ENCODE results near the gene MLH3. TPM values are rescaled to one million over a fixed set of nuclear protein-coding genes. Genes with fewer than 3 reads are reported as not detected.
A peak's percentile ranks its signal among the peaks of the same experiment; 100 is the strongest.

MLH3 gene
- total RNA-seq, 1 donor from 2014 or later: 33.4 TPM

DNA sequence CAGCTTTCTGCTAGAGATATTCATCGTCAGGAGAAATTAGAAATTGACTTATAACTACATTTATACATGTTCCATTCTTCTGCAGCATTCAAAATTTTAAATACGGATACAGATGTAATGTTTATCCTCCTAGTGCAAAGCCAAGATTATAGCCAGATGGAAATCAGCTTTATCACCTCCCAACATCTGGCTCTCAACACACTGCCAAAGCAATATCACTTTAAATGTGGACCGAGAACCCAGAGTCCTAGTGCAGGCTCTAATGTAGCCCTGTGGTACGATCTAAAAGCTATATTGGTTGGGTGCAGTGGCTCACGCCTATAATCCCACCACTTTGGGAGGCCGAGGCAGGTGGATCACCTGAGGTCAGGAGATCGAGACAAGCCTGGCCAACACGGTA, 6.5 kb downstream of the MLH3 start:
- no peak overlapping the region for H3K27ac ChIP-seq

GRCh38 chr14:75044322-75044721, 6.9 kb downstream of the MLH3 start:
- ATAC-seq (no peak), DNase-seq (no peak)
- Histone ChIP-seq H3K4me3 (peak overlapping the region; percentile 27), H3K4me1 (peaks cover 21% of the 10 kb centered on the region), H3K36me3 (peaks cover under 1% of the 10 kb centered on the region), H3K27ac (no peak overlapping the region), H3K9me3 (no peaks in the 10 kb centered on the region), H3K27me3 (no peaks in the 10 kb centered on the region)
- intact Hi-C loops (cut with DNase I): no loop called here
- no peak for TF ChIP-seq CTCF (IDR thresholded peaks at IDR 0.05)

More for the DNA sequence above, 6.5 kb downstream of the MLH3 start:
- intact Hi-C loops (cut with DNase I): no loop called here
- H3K27me3 ChIP-seq: no peaks in the 10 kb centered on the region
- peak overlapping the region; percentile 27 for H3K4me3 ChIP-seq
- ATAC-seq: peak; percentile 24
- H3K36me3 ChIP-seq: no peaks in the 10 kb centered on the region
- H3K4me1 ChIP-seq: peaks cover 25% of the 10 kb centered on the region
- H3K9me3 ChIP-seq: no peaks in the 10 kb centered on the region
- DNase-seq: no peak
- TF ChIP-seq CTCF (IDR thresholded peaks at IDR 0.05): no peak

DNA sequence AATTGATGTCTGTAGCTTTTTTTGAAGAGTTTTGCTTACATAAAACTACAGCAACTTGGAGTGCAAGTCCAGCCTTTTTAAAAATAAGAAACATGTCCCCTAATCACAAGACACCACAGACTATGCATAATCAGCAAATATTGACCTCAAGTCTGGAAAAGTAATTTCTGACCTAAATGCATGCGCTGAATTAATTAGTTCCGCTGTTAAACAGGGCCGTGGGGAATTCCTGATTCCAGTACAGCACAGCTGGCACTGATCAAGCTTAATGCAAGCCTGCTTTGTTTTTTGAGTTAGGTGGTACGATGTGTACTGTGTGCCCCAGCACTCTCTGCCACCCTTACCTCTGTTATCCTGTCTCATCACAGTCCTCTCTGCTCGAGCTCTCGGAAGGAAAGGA, 9.2 kb downstream of the MLH3 start:
- Histone ChIP-seq H3K9me3 (no peaks in the 10 kb centered on the region), H3K27me3 (no peaks in the 10 kb centered on the region), H3K4me1 (peaks cover 21% of the 10 kb centered on the region), H3K4me3 (no peak overlapping the region), H3K27ac (no peak overlapping the region), H3K36me3 (peaks cover 23% of the 10 kb centered on the region)
- intact Hi-C loops (cut with DNase I): no loop called here
- no peak for ATAC-seq
- no peak for DNase-seq
- TF ChIP-seq CTCF (IDR thresholded peaks at IDR 0.05): no peak

- no peak overlapping the region for H3K4me3 ChIP-seq
- no peak for TF ChIP-seq CTCF (IDR thresholded peaks at IDR 0.05)
- H3K27ac ChIP-seq: no peak overlapping the region
- ATAC-seq (no peak), DNase-seq (no peak)
- H3K27me3 ChIP-seq: no peaks in the 10 kb centered on the region
- no peaks in the 10 kb centered on the region for H3K9me3 ChIP-seq
- intact Hi-C loops (cut with DNase I): no loop called here
- peaks cover 23% of the 10 kb centered on the region for H3K36me3 ChIP-seq
- H3K4me1 ChIP-seq: peaks cover 21% of the 10 kb centered on the region
Measured at GRCh38 chr14:75041613-75042012, 9.7 kb downstream of the MLH3 start.

- Histone ChIP-seq H3K27ac (peak overlapping the region; percentile 38), H3K36me3 (peaks cover 23% of the 10 kb centered on the region)
- DNase-seq: no peak
Measured at GRCh38 chr14:75040959-75041358, 10.3 kb downstream of the MLH3 start.

More at GRCh38 chr14:75040959-75041358, 10.3 kb downstream of the MLH3 start:
- Histone ChIP-seq H3K4me3 (no peak overlapping the region), H3K9me3 (no peaks in the 10 kb centered on the region), H3K27me3 (no peaks in the 10 kb centered on the region), H3K4me1 (peaks cover 21% of the 10 kb centered on the region)
- intact Hi-C loops (cut with DNase I): no loop called here
- ATAC-seq: no peak
- no peak for TF ChIP-seq CTCF (IDR thresholded peaks at IDR 0.05)

All from upper lobe of right lung (tissue), 1 donor.